Activated CD4-positive, CD25-positive, alpha-beta regulatory T cell treated with anti-CD3 and anti-CD28 coated beads, Interleukin-2, amount 50 U/mL, for 16 hours (primary cell): ENCODE measurements around the gene HELQ.
"Not testable (repeated sequence)": the region's sequence is repeated elsewhere in the genome, so short reads cannot be mapped to it uniquely, and the experiment has no call there.

Experiments used
- DNase-seq: peaks from one replicate; pipeline ENCODE4 v3.0.0-alpha.2; 2020; ENCODE audit warnings: low read depth, low spot score

HELQ gene

DNA sequence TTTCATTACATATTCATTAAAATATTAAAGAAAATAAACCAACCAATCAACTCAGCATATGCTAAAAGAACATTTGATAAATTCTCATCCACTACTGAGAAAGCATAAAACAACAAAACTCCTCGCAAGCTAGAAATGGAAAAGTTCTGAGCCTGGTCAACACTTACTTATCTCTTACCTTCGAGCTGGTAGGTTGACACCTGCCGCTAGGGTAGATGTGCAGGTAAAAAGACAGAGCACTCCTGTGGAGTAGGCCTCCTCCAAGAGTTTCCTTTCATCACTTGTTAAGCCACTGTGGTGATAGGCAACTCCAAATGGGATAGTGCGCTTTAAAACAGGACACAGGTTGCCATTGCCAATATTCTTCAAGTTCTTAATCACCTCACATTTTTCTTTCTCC, 18.9 kb downstream of the HELQ start:
- DNase-seq: no peak

DNA sequence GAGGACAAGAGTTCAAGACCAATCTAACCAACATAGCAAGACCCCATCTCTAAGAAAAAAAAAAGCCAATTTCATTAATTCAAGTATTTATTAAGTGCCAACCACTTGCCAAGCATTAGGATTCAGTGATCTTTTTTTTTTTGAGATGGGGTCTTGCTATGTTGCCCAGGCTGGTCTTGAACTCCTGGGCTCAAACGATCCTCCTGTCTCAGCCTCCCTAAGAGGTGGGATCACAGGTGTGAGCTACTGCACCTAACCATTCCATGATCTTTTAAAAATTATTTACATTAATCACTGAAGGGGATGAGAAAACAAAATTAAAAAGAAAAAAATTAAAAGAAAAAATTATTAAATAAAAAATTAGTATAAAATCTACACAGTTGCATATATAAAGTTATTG, 24.4 kb downstream of the HELQ start:
- DNase-seq: no peak

- DNase-seq: no peak
These were observed 37.4 kb downstream of the HELQ start for GRCh38 chr4:83418211-83418610.

GRCh38 chr4:83417566-83417965, 38.1 kb downstream of the HELQ start:
- DNase-seq: no peak

- DNase-seq: no peak
These were observed 41.9 kb downstream of the HELQ start for GRCh38 chr4:83413676-83414075.

DNA sequence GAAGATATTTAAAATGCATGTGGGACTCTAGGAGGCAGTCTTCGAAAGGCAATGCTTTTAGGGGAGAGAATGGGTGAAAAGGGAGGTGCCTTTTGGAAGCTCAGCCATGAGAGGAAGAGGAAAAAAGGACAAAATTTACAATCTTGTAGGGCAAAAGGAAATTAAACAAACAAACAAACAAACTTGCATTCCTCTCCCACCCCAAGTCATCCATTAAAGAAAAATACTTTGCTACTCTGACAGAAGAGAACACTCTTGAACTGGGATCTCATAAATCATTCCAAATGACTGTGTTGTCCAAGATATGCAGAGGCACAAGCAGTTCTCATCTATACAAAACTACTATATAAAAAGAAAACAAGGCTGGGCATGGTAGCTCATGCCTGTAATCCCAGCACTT, 46.7 kb downstream of the HELQ start:
- no peak for DNase-seq

- DNase-seq: no peak
These were observed 49.5 kb downstream of the HELQ start for GRCh38 chr4:83405844-83406816.

GRCh38 chr4:83398158-83398557, 57.5 kb downstream of the HELQ start:
- DNase-seq: not testable (repeated sequence)

DNA sequence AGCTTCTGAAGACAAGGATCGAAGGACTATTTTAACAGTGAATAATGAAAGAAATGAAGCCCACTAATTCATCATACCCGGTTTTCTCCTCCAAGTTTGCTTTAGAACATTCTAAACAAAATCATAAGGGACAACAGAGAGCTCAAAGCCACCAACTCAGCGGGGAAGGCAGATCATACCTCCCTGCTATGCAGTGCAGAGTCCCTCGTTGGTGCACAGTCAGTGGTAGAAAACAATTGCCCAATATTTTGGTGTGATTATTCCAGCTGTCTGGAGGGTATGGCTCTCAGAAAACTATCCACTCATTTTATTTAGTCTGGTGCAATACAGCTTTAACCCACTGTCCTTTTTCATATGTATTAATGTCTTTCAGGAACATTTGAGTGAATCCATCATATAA, 61.7 kb downstream of the HELQ start:
- no peak for DNase-seq

GRCh38 chr4:83392562-83392961, 63.1 kb downstream of the HELQ start:
- DNase-seq: no peak

DNA sequence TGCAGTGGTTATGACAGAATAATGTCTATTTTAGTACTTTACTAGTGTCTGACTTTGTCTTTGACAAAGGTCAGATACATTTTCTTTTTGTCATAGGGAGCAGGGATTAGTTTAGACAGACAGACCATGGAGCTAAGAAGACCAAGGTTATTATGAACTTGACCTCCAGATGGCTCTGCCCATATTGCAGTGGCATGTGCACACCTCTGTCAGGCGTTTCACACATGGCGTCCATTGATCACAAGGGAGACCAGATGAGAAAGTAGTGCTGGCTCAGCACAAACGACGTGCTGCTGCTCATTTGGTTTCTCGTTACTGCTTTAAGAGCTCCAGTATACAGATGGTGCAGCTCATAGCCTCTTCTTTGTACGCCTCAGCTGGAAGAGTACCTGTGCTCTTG, 64.7 kb downstream of the HELQ start:
- no peak for DNase-seq

GRCh38 chr4:83389756-83390505, 65.7 kb downstream of the HELQ start:
- DNase-seq: no peak

- DNase-seq: no peak
These were observed 66.4 kb downstream of the HELQ start for GRCh38 chr4:83389037-83389720.

DNA sequence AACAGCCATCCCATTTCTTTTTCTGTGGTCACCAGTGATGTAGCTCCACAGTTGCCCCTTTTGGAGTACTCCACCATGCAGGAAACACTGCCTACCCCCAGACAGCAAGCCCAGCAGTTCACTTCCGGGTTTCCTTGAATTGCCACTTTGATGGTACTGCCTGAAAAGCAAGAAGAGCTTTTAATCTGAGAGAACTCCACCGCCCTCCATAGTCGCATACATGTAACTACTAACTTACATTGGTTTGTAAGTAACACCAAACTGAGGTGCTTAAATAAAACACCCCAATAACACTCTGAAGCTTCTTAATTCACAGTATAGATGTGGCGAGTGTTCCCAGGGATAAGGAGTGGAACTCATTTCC, 67.3 kb downstream of the HELQ start:
- no peak for DNase-seq

GRCh38 chr4:83387476-83388312, 67.9 kb downstream of the HELQ start:
- DNase-seq: no peak

DNA sequence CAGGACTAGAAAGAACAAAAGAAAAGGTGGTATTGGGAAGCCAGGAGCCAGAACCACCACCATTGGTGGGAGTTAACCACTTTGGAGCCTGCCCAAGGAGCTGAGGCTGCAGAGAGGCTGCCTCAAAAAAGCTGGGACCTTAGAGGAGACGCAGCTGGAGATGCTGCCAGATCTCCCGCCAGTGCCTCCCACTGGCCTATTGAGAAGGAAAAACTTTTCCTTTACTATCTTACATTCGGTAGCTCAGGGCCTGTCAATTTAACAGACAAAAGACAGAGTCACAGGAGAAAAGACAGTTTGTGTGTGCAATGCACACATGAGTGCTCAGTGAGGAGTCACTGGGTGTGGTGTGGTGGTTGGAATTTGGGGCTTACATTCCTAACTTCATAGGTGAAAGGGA, 68.6 kb downstream of the HELQ start:
- DNase-seq: no peak

GRCh38 chr4:83382850-83383249, 72.8 kb downstream of the HELQ start:
- DNase-seq: no peak

DNA sequence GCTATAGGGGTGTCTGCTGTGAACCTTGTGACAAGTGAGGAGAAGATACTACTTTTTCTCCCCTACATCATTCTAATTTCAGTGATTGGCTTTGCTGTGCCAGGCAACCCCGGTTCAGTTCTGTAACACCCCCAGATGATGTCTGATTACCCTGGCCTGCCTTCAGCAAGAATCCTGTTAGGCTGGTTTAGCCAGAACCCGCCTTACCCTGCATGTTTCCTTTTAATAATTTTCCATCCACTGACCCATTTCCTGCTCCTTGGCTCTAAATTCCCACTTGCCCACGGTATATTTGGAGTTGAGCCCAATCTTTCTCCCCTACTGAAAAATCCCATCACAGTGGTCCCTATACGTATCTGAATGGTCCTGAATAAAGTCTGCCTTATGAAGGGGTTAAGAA, 74.5 kb downstream of the HELQ start:
- no peak for DNase-seq

GRCh38 chr4:83378419-83378818, 77.2 kb downstream of the HELQ start:
- DNase-seq: no peak

- DNase-seq: no peak
These were observed 82.7 kb downstream of the HELQ start for GRCh38 chr4:83372931-83373330.

- no peak for DNase-seq
These were observed 83.7 kb downstream of the HELQ start for GRCh38 chr4:83371936-83372335.
